Choroid plexus epithelial cell (primary cell): Measurements from ENCODE around the gene RRN3.
"Not testable (repeated sequence)": the region's sequence is repeated elsewhere in the genome, so short reads cannot be mapped to it uniquely, and the experiment has no call there.

Experiments used
- DNase-seq: peaks from one replicate; pipeline ENCODE4 v3.0.0-alpha.2; 2010; ENCODE audit warnings: low read depth
- H3K4me3 ChIP-seq: 2 replicates; pipeline ENCODE4 v1.5.1; 2011; ENCODE audit warnings: low read depth, mild to moderate bottlenecking, control low read depth, low read length, moderate library complexity
- TF ChIP-seq, protein P1 (sequence below): conservative IDR thresholded peaks from 2 replicates; pipeline ENCODE4 v1.5.1; 2011; ENCODE audit warnings: low read depth, mild to moderate bottlenecking, control low read depth, inconsistent platforms, low read length, moderate library complexity

Gene RRN3

DNA sequence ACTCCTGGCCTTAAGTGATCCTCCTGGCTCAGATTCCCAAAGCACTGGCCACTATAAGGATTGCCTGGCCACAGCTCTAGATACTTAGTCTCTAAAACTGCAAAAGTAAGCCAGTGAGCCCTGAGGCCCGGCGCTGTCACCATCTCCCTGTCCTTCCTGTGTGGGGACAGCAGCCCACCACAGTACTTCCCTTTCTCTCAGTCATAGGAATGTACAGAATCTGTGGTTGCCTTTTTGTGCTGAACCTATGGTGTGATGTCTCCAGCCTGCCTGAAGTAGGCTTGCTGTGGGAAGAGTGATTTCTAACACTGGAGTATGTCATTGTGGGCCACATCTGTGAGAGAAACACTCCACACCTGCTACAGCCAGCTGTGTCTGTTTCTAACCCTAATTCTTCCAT is 62.9 kb downstream of the RRN3 start:
- TF ChIP-seq, protein P1, sequence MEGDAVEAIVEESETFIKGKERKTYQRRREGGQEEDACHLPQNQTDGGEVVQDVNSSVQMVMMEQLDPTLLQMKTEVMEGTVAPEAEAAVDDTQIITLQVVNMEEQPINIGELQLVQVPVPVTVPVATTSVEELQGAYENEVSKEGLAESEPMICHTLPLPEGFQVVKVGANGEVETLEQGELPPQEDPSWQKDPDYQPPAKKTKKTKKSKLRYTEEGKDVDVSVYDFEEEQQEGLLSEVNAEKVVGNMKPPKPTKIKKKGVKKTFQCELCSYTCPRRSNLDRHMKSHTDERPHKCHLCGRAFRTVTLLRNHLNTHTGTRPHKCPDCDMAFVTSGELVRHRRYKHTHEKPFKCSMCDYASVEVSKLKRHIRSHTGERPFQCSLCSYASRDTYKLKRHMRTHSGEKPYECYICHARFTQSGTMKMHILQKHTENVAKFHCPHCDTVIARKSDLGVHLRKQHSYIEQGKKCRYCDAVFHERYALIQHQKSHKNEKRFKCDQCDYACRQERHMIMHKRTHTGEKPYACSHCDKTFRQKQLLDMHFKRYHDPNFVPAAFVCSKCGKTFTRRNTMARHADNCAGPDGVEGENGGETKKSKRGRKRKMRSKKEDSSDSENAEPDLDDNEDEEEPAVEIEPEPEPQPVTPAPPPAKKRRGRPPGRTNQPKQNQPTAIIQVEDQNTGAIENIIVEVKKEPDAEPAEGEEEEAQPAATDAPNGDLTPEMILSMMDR = no peak
- no peak overlapping the region for H3K4me3 ChIP-seq
- DNase-seq = no peak

DNA sequence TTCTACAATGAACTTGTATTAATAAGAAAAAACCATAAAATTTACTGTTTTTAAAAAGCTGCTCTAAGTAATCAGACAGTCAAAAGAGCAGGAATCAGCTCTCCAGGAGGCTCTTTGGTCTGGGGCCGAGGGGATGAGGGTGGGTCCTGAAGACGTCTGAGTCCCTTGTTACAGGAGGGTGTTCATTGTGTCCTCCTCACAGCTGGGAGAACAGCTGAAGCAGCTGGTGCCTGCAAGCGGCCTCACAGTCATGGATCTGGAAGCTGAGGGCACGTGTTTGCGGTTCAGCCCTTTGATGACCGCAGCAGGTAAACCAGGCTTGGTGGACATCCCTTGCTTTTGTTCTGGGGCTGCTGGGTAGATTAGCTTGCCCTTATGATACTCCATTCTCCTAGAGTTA is 64.3 kb downstream of the RRN3 start:
- not testable (repeated sequence) for H3K4me3 ChIP-seq, DNase-seq

DNA sequence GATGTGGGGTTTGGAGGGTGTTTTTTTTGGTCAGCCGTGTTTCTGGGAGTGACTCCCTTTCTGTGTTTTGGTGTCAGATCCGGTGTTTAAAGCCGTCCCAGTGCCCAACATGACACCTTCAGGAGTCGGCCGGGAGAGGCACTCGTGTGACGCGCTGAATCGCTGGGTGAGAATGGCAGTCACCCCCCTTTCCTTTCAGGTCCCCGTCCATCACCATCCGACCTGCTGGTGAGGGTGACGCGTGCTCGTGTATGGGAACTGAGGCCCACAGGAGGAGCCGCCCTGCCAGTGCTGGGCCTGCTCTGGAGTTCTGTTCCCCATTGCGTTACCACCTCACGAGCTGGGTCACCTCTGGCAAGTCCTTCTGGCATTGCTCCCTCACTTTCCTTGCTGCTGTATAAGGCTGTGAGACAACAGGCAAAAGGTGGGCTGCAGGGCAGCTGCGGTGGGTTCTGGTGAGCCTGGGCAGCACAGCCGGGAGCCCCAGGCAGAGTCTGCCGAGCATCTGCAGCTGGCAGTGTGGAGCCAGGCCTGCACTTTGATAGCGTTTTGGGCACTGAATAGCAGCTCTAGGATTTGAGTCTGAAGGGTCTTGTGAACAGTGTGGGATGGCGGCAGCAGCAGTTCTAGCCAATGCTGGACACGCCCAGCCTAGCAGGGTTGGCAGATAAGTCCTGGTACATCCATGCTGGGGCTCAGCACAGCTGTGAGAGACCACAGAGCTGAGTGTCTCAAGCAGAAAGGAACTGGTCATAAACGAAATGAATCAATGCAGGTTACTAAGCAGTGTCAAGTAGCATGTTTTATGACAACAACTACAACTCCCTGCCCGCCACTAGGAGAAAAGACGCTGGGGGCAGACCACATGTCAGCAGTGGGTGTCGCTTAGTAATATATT is 65.0 kb downstream of the RRN3 start:
- not testable (repeated sequence) for DNase-seq, H3K4me3 ChIP-seq

DNA sequence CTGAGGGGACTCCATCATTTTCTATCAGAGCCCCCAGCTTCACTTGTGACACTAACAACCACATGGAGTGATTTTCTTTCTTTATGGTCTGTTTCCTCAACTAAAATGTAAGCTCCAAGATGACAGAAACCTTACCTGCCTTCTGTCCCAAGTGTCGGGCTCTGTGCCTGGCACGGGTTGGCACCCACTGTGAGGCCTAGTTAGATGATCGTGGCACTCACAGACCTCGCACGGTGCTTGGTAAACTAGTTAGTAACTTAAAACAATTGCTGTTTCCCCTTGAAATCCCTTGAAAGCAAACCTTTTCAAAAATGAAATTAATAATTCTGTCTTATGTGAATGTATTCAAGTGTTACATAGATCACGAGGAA is 65.7 kb downstream of the RRN3 start:
- not testable (repeated sequence) for H3K4me3 ChIP-seq

DNA sequence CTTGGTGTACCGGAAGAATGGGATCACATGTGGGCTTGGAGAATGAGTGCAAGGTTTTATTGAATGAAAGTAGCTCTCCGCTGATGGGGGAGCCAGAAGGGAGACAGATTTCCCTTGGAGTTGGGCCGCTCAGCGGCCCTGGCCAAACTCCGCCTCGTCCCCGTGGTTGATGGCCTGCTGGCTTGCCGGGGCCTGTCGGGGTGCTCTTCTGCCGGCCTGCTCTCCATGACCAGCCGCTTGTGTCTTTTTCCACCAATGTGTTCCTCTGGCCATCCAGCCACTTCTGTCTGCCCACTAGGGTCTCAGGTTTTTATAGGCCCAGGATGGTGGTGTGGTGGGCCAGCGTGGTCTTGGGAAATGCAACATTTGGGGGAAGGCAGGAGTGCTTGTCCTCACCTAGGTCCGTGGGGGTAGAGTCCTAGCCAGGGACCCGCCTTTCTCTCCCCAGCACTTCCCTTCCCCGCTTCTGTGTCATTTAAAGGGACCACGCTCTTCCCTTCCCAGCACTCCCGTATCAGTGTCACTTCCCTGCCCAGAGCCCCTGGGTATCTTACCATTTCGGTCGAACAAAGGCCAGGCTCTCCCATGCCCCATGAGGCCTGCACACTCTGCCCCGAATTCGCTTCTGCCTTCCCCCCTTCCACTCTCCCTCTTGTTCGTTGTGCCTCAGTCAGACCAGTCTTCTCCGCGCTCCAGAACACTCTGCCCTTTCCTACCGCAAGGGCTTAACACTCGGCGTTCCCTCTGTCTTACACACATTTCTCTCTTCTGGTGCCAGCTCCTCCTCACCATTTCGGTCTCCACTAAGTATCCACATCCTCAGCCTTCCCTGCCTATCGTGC is 66.3 kb downstream of the RRN3 start:
- DNase-seq, H3K4me3 ChIP-seq: not testable (repeated sequence)

More for the DNA sequence above, 65.7 kb downstream of the RRN3 start:
- DNase-seq = not testable (repeated sequence)

DNA sequence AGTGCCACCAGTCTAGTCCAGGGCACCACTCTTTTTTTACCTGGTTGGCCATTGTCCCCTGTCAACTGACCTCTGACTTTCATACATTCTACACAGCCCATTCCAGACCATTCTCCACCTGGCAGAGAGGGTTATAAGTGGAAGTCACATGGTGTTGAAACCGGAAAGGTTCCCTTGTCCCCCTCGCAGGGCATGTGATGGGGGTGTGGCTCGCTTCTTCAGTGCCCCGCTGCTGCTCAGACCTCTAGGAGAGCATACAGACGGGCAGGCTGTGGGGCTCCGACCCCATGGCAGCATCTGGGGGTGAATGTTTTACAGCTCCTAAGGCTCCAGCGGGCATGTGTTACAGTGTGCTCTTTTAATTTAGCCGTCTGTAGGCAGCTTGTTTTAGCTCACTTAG is 67.0 kb downstream of the RRN3 start:
- H3K4me3 ChIP-seq, DNase-seq: not testable (repeated sequence)

DNA sequence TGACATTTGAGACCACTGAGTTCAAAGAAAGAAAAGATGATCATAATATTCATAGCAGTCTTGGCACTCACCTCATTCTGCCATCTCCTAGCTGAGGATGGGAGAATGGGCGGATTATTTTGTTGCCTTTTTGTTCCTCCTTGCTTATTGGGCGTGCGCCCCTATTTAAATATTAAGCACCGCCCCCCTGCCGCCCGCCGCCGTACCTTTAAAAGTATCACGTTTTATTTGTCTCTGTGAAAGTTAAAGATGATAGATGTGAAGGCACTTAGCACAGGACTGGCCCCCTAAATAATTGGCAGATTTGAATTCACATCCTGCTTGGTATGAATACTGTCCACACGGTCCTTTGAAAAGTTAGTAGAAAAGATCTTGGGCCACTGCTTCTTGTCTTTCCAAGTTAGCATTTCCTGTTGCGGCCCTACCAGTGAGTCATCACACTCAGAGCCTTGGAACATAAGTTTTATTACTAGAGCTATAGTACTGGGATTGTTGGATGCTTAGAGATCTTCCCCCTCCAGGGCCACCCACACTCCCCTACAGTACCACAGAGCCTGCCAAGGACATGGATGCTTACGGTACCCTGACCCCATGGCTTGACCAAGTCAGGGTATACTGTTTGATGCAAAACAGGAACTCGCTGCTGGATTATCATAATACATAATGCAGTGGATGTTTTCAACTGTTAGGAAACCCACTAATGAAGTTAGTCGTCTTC is 68.7 kb downstream of the RRN3 start:
- not testable (repeated sequence) for H3K4me3 ChIP-seq
- peak; percentile 53 for DNase-seq

DNA sequence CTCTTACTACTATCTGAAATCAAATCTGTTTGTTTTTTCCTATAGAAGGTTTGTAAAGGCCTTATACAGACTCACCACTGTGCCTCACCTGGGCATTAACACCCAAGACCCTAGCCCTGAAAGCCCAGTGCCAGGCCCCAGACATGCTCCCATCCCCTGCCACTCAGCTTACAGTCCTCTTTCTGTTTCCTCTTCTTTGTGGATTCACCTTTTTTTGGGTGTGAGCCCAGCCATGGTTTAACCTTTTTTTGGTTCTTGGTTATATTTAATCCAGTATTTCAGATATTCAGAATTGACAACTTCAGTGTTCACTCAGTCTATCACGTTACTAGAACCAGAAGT is 69.2 kb downstream of the RRN3 start:
- DNase-seq, H3K4me3 ChIP-seq: not testable (repeated sequence)

DNA sequence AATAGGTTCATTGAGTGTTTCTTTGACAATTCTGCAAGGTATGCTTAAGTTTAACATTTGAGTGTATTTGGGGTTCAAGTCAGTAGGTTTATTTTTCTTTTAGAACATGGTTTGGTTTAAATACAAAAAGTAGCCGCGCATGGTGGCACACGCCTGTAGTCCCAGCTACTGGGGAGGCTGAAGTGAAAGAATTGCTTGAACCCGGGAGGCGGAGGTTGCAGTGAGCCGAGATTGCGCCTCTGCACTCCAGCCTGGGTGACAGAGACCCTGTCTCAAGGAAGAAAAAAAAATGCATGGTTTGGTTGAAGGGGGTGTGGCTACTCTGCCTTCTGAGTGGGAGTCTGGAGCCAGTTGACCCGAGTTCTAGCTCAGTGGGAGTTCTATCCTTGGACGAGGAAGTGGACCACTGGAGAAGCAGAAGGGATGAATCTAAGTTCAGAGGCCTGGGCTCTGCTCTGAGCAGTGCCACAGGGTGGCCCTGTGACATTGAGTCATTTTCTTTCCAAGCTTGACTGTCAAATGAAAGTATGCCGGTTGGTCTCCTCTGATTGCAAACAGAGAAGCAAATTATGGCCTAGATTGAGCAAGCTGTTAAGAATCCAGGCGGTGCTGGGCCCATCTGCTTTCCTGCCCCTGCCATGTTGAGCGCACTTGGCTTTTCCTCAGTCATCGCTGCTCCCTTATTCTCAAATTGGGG is 70.5 kb downstream of the RRN3 start:
- not testable (repeated sequence) for DNase-seq, H3K4me3 ChIP-seq

DNA sequence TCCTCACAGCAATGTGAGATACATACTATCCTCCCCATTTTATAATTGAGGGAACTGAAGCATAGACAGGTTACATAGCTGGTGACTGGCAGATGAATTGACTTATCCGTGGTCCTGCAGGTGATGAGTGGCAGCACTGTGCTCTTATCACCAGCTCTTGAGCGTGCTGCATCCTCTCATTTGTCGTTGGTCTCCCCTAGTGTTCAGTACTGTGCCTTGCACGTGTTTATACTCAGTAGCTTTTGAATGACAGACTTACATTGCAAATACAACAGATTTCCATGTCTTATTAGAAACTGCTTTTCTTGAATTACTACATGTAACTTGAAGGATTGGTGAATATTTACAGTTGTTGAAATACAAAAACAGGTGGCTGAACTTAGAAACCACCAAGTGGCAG is 71.9 kb downstream of the RRN3 start:
- TF ChIP-seq, protein P1 = peak; percentile 54
- peak; percentile 77 for DNase-seq
- not testable (repeated sequence) for H3K4me3 ChIP-seq

DNA sequence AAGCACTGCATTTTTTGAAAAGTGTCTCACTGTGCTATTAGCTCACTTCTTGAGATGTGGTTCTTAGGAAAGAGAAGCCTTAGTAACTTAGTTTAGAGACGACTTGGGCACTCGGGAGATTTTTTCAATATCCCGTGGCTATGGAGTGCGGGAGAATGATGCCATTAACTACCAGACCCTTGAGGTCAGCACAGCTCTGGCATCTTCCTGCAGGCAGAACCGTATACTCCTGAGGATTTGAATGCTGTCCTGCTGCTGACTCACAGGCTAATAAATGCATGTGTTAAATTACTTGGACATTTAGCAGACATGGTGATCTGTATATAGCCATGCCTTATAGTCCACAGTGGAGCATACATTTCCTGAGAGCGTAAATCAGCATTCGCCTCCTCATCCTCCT is 72.6 kb downstream of the RRN3 start:
- not testable (repeated sequence) for DNase-seq, H3K4me3 ChIP-seq

DNA sequence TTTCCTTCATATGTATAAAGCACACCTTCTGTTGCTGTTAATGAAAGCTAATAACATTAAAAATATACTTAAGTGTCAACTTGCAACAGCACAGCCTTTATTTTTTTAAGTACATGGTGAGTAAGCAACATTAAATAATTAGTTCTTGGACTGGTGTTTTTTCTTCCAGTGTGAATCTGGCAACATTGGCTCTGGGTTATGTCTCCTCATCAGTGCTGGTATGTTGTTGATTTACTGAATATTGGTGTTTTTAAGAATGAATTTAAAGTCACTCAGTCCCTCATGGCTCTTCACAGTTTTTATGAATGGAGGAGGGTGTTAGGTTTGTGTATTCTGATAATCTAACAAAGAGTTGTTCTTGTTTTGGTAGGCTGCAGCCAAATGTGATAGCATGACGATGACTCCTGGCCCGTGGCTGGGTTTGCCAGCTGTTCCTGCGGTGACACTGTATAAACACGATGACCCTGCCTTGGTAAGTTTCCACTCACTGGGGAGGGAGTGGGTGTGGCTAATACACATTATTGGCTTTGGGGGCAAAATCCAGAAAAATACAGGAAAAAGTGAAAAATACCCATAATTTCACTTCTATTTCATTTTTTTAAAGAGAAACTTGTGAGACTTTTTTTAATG is 77.0 kb downstream of the RRN3 start:
- not testable (repeated sequence) for H3K4me3 ChIP-seq
- peak; percentile 67 for DNase-seq

DNA sequence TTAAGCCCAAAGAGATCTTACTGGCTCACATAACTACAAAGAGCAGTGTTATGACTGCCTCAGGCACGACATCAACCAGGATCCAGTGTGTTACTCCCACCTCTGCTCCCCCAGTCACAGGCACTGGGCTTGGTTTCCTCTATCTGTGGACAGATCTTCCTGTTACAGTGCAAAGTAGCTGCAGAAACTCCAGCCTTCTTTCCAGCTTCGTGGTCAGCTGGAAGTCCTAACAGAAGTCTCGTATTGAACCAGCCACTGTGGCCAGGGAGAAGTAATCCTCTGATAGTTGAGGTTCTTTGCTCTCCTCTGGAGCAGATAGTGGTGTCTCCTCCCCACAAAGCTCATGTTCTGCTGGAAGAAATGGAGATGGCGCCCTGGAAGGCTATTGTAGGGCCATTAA is 77.7 kb downstream of the RRN3 start:
- not testable (repeated sequence) for H3K4me3 ChIP-seq, DNase-seq

DNA sequence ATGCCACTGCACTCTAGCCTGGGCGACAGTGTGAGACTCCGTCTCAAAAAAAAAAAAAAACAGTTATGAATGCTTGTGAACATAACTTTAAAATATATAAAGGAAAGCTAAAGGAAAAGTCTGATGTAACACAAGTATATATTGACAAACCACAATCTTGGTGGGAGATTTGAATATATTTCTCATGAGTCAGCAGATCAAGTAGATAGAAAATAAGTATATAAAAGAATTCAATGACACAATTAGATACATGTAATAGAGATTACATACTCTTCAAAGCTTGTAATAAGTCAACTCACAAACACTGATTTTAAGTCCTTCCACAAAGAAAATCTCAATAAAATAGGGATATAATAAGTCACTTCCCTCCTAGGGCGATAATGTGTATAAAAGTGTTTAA is 78.4 kb downstream of the RRN3 start:
- H3K4me3 ChIP-seq, DNase-seq: not testable (repeated sequence)

DNA sequence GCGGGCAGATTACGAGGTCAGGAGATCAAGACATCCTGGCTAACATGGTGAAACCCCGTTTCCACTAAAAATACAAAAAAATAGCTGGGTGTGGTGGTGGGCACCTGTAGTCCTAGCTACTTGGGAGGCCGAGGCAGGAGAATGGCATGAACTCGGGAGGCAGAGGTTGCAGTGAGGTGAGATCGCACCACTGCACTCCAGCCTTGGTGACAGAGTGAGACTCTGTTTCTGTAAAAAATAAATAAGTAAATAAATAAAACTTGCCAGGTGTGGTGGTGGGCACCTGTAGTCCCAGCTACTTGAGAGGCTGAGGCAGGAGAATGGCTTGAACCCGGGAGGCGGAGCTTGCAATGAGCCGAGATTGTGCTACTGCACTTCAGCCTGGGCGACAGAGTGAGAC is 81.1 kb downstream of the RRN3 start:
- not testable (repeated sequence) for DNase-seq, H3K4me3 ChIP-seq
